Liver (tissue), 9 donors: ENCODE results near the gene HS3ST2. TPM values are rescaled to one million over a fixed set of nuclear protein-coding genes. Genes with fewer than 3 reads are reported as not detected.

ENCODE experiments used
- DNase-seq: peaks from one replicate; pipeline ENCODE4 v3.0.0-alpha.2; 2017; ENCODE audit warnings: low spot score
- H3K27ac ChIP-seq, 2 donors: one replicate each; pipeline ENCODE4 v1.7.0; 2013; ENCODE audit warnings: inconsistent platforms in 2 of 2, low read length in 2 of 2, control low read depth in 1 of 2, low read depth in 1 of 2, mild to moderate bottlenecking in 1 of 2
- H3K27me3 ChIP-seq, 4 donors: one replicate each; pipeline versions ENCODE4 v1.6.1 to v1.7.0; 2013; ENCODE audit warnings: low read length in 3 of 4, inconsistent platforms in 1 of 4, mild to moderate bottlenecking in 1 of 4, moderate library complexity in 1 of 4; ENCODE audit not compliant: control insufficient read depth in 4 of 4, insufficient read depth in 4 of 4
- H3K36me3 ChIP-seq, 4 donors: one replicate each; pipeline versions ENCODE4 v1.6.1 to v1.7.0; 2013; ENCODE audit warnings: low read length in 3 of 4, mild to moderate bottlenecking in 3 of 4, low read depth in 1 of 4, moderate library complexity in 1 of 4; ENCODE audit not compliant: control insufficient read depth in 4 of 4, insufficient read depth in 3 of 4
- H3K4me1 ChIP-seq, 4 donors: one replicate each; pipeline versions ENCODE4 v1.6.1 to v1.7.0; 2013; ENCODE audit warnings: low read length in 3 of 4, mild to moderate bottlenecking in 3 of 4, moderate library complexity in 1 of 4; ENCODE audit not compliant: control insufficient read depth in 4 of 4, insufficient read depth in 4 of 4
- H3K4me3 ChIP-seq, 3 donors: one replicate each; pipeline versions ENCODE4 v1.6.1 to v1.7.0; 2013; ENCODE audit warnings: low read length in 3 of 3, control low read depth in 1 of 3, low read depth in 1 of 3, mild to moderate bottlenecking in 1 of 3
- H3K9ac ChIP-seq, 2 donors: one replicate each; pipeline ENCODE4 v1.7.0; 2013; ENCODE audit warnings: low read length in 2 of 2, mild to moderate bottlenecking in 2 of 2, moderate library complexity in 2 of 2, control low read depth in 1 of 2, low read depth in 1 of 2
- H3K9me3 ChIP-seq, 4 donors: one replicate each; pipeline versions ENCODE4 v1.6.1 to v1.7.0; 2013; ENCODE audit warnings: low read length in 3 of 4; ENCODE audit not compliant: control insufficient read depth in 4 of 4
- ATF3 ChIP-seq: IDR thresholded peaks from 2 replicates; pipeline ENCODE4 v1.6.1; 2016; ENCODE audit warnings: antibody characterized with exemption
- EGR1 ChIP-seq, 2 donors: IDR thresholded peaks; 2 replicates each; pipeline ENCODE4 v1.6.1; 2016 to 2018; ENCODE audit warnings: antibody characterized with exemption in 2 of 2, low read depth in 2 of 2
- FOXA1 ChIP-seq: IDR thresholded peaks from 2 replicates; pipeline ENCODE4 v1.6.1; 2016; ENCODE audit warnings: antibody characterized with exemption
- FOXA2 ChIP-seq: IDR thresholded peaks from 2 replicates; pipeline ENCODE4 v1.6.1; 2016; ENCODE audit warnings: antibody characterized with exemption
- GABPA ChIP-seq, 2 donors: IDR thresholded peaks in 1 of 2; conservative IDR thresholded peaks in 1 of 2; 2 replicates each; pipeline ENCODE4 v1.6.1; 2016; ENCODE audit warnings: antibody characterized with exemption in 2 of 2, mild to moderate bottlenecking in 1 of 2, moderate library complexity in 1 of 2
- HNF4A ChIP-seq, 2 donors: conservative IDR thresholded peaks; 2 replicates each; pipeline ENCODE4 v1.6.1; 2016; ENCODE audit warnings: antibody characterized with exemption in 2 of 2, mild to moderate bottlenecking in 2 of 2
- HNF4G ChIP-seq: IDR thresholded peaks from 2 replicates; pipeline ENCODE4 v1.6.1; 2016; ENCODE audit warnings: antibody characterized with exemption
- JUND ChIP-seq, 2 donors: IDR thresholded peaks; 2 replicates each; pipeline ENCODE4 v1.6.1; 2016; ENCODE audit warnings: antibody characterized with exemption in 2 of 2
- NR2F2 ChIP-seq: IDR thresholded peaks from 2 replicates; pipeline ENCODE4 v1.6.1; 2016; ENCODE audit warnings: antibody characterized with exemption
- RAD21 ChIP-seq, 2 donors: IDR thresholded peaks; 2 replicates each; pipeline ENCODE4 v1.6.1; 2016; ENCODE audit warnings: antibody characterized with exemption in 2 of 2, mild to moderate bottlenecking in 2 of 2
- REST ChIP-seq: IDR thresholded peaks from 2 replicates; pipeline ENCODE4 v1.6.1; 2016; ENCODE audit warnings: antibody characterized with exemption, mild to moderate bottlenecking
- RXRA ChIP-seq, 2 donors: IDR thresholded peaks; 2 replicates each; pipeline ENCODE4 v1.6.1; 2017 to 2018; ENCODE audit warnings: antibody characterized with exemption in 2 of 2, mild to moderate bottlenecking in 1 of 2
- SP1 ChIP-seq: IDR thresholded peaks from 2 replicates; pipeline ENCODE4 v1.6.1; 2018; ENCODE audit warnings: antibody characterized with exemption, mild to moderate bottlenecking
- TAF1 ChIP-seq: conservative IDR thresholded peaks from 2 replicates; pipeline ENCODE4 v1.6.1; 2016; ENCODE audit warnings: antibody characterized with exemption, mild to moderate bottlenecking
- YY1 ChIP-seq: IDR thresholded peaks from 2 replicates; pipeline ENCODE4 v1.6.1; 2016; ENCODE audit warnings: antibody characterized with exemption, mild to moderate bottlenecking
- WGBS: extraction: QIAGEN DNeasy Blood & Tissue Kit; methylation state at CpG from one replicate; pipeline ENCODE4 v1.1.7; 2013; 5-methylcytosine and 5-hydroxymethylcytosine counted together
- polyA plus RNA-seq, 2 donors: library from polyadenylated mRNA; stranded (reverse) in 1 of 2; unstranded in 1 of 2; fragments of 200-250 nt in 1 of 2; fragments of >200 nt in 1 of 2; fragmentation: Nextera tagmentation in 1 of 2; extraction: Ambion mirVana in 1 of 2; gene quantifications; one replicate each; pipeline versions ENCODE4 v1.2.1 to v1.2.3, GENCODE V29; 2013 to 2015
- total RNA-seq, 2 donors: library from RNA; depleted of rRNA; stranded (reverse); fragments of >200 nt; gene quantifications; one replicate each; pipeline ENCODE4 v1.2.3, GENCODE V29; 2014
- TF ChIP-seq, protein P1 (sequence below): fragments of 150-350 bp; IDR thresholded peaks from 2 replicates; pipeline ENCODE4 v1.5.1; 2017; ENCODE audit warnings: improper control_type of control experiment, low read depth, low read length; ENCODE audit not compliant: missing input control
- TF ChIP-seq, protein P2 (sequence below): IDR thresholded peaks from 2 replicates; pipeline ENCODE4 v1.6.1; 2016; ENCODE audit warnings: antibody characterized with exemption
- donor health status: healthy.
- donor health status: healthy.
- donor health status: healthy.
- donor health status: healthy.
- donor health status: healthy.

The HS3ST2 gene
- total and polyA plus RNA-seq, 4 donors: 0.08 to 0.14 (median 0.09) TPM; not detected in 1

GRCh38 chr16:22786691-22787090 lies 27.3 kb upstream of the HS3ST2 start:
- no peak overlapping the region for H3K27ac ChIP-seq
- WGBS: 72% methylated on average over 4 of the region's 4 CpGs
- no peaks in the 10 kb centered on the region for H3K27me3 ChIP-seq
- TF ChIP-seq RXRA (IDR thresholded peaks at IDR 0.05) (no peak), REST (no peak), NR2F2 (no peak), YY1 (no peak), HNF4G (no peak), SP1 (no peak), JUND (IDR thresholded peaks at IDR 0.05) (no peak), GABPA (IDR thresholded peaks at IDR 0.05 in 1 of 2, conservative IDR thresholded peaks at IDR 0.05 in 1 of 2) (no peak), FOXA2 (no peak), TAF1 (no peak), FOXA1 (no peak), RAD21 (IDR thresholded peaks at IDR 0.05) (no peak)
- H3K9ac ChIP-seq: no peak overlapping the region
- H3K36me3 ChIP-seq: no peaks in the 10 kb centered on the region
- no peaks in the 10 kb centered on the region for H3K9me3 ChIP-seq
- H3K4me3 ChIP-seq: no peak overlapping the region
- DNase-seq: no peak
- H3K4me1 ChIP-seq: no peaks in the 10 kb centered on the region

DNA sequence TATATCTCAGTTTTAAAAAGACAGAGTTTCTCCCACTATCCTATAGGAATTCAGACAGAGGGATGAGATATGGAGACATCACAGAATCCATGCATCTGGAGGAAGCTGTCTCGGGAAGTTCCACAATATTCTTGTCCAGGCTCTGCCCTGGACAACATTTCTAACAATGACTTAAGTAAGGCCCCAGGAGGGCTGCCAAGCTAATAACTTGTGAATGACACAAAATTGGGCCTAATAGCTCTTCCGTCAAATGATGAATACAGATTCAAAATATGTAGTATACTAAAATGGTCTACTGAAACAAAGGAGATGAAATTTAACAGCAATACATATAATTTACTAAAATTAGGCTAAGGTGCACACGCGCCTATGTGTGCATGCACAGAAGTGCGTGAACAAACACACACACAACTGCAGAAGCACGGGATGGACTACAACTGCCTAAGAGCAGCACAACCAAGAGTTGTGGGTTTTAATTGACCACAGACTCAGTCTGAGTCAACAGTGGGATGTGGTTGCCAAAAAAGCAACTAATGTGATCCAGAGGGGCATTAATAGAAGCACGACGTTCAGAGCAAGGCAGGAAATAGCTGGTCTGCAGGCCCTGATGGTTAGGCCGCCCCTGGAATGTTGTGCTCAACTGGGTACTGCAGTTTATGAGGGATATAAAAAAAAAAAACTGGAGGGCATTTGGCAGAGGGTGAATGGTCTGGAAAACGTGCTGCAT lies 26.3 kb upstream of the HS3ST2 start:
- H3K27me3 ChIP-seq: no peaks in the 10 kb centered on the region
- TF ChIP-seq NR2F2 (no peak), HNF4G (no peak)
- TF ChIP-seq, protein P1, sequence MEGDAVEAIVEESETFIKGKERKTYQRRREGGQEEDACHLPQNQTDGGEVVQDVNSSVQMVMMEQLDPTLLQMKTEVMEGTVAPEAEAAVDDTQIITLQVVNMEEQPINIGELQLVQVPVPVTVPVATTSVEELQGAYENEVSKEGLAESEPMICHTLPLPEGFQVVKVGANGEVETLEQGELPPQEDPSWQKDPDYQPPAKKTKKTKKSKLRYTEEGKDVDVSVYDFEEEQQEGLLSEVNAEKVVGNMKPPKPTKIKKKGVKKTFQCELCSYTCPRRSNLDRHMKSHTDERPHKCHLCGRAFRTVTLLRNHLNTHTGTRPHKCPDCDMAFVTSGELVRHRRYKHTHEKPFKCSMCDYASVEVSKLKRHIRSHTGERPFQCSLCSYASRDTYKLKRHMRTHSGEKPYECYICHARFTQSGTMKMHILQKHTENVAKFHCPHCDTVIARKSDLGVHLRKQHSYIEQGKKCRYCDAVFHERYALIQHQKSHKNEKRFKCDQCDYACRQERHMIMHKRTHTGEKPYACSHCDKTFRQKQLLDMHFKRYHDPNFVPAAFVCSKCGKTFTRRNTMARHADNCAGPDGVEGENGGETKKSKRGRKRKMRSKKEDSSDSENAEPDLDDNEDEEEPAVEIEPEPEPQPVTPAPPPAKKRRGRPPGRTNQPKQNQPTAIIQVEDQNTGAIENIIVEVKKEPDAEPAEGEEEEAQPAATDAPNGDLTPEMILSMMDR: no peak
- no peak overlapping the region for H3K4me3 ChIP-seq
- 61% methylated on average over 10 of the region's 10 CpGs for WGBS
- H3K9me3 ChIP-seq: no peaks in the 10 kb centered on the region
- no peak for DNase-seq
- H3K27ac ChIP-seq: no peak overlapping the region
- no peak overlapping the region for H3K9ac ChIP-seq
- H3K36me3 ChIP-seq: no peaks in the 10 kb centered on the region
- H3K4me1 ChIP-seq: no peaks in the 10 kb centered on the region

GRCh38 chr16:22788193-22788530 lies 25.8 kb upstream of the HS3ST2 start:
- DNase-seq: no peak
- Histone ChIP-seq H3K9ac (no peak overlapping the region), H3K4me3 (no peak overlapping the region), H3K27ac (no peak overlapping the region), H3K4me1 (no peaks in the 10 kb centered on the region), H3K9me3 (no peaks in the 10 kb centered on the region), H3K36me3 (no peaks in the 10 kb centered on the region), H3K27me3 (no peaks in the 10 kb centered on the region)
- WGBS: 37% methylated on average over 3 of the region's 3 CpGs
- TF ChIP-seq, protein P1: no peak
- TF ChIP-seq SP1: no peak
- TF ChIP-seq, protein P2, sequence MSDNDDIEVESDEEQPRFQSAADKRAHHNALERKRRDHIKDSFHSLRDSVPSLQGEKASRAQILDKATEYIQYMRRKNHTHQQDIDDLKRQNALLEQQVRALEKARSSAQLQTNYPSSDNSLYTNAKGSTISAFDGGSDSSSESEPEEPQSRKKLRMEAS: no peak
- TF ChIP-seq EGR1 (IDR thresholded peaks at IDR 0.05; ENCODE audit: low read depth in 2 of 2): no peak
- TF ChIP-seq ATF3: no peak
- TF ChIP-seq REST: no peak
- no peak for TF ChIP-seq HNF4A (conservative IDR thresholded peaks at IDR 0.05)
